HUDEP-2 (cell line): ENCODE measurements around the gene CHST3.
A peak's percentile ranks its signal among the peaks of the same experiment; 100 is the strongest.
"Not testable (repeated sequence)": the region's sequence is repeated elsewhere in the genome, so short reads cannot be mapped to it uniquely, and the experiment has no call there.

Experiments
- DNase-seq, 76 experiments: peaks; one replicate each; lab custom pipeline; 2025; ENCODE audit not compliant: unreplicated experiment in 76 of 76; lab: John Stamatoyannopoulos, UW

Gene CHST3

GRCh38 chr10:72026278-72027111 lies 62.3 kb downstream of the CHST3 start:
- peak in 2 of 76 experiments; percentile 3 to 4 for DNase-seq

- no peak for DNase-seq
Measured at GRCh38 chr10:72027498-72027897, 63.3 kb downstream of the CHST3 start.

DNA sequence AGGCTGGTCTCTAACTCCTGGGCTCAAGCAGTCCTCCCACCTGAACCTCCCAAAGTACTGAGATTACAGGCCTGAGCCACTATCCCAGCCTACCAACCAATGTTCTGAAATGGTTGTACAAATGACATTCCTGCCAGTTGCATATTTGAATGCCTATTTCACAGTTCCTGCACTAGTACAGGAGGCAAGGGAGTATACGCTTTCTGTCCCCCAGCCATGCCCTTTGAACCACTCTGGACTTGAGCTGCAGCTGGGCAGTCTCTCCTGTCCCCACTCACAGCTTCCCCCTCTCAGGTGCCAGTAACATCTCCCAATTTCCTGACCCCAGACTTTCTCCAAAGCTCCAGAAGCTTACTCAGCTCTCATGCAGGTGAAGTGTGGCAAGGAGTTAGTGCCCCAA lies 65.2 kb downstream of the CHST3 start:
- DNase-seq: no peak

- DNase-seq: no peak
Measured at GRCh38 chr10:72030762-72031543, 66.8 kb downstream of the CHST3 start.

DNA sequence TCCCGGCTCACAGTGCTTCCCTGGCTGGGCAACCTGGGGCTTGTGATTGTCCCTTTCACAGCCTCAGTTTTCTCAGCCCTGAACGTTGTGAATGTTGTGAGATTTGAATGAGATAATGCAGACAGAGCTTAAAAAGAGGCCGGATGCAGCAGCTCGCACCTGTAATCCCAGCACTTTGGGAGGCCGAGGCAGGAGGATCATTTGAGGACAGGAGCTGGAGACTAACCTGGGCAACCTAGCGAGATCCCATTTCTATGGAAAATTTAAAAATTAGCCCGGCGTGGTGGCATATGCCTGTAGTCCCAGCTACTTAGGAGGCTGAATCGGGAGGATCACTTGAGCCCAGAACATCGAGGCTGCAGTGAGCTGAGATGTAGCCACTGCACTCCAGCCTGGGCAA lies 67.5 kb downstream of the CHST3 start:
- DNase-seq: no peak

GRCh38 chr10:72032409-72033162 lies 68.4 kb downstream of the CHST3 start:
- DNase-seq: not testable (repeated sequence)

DNA sequence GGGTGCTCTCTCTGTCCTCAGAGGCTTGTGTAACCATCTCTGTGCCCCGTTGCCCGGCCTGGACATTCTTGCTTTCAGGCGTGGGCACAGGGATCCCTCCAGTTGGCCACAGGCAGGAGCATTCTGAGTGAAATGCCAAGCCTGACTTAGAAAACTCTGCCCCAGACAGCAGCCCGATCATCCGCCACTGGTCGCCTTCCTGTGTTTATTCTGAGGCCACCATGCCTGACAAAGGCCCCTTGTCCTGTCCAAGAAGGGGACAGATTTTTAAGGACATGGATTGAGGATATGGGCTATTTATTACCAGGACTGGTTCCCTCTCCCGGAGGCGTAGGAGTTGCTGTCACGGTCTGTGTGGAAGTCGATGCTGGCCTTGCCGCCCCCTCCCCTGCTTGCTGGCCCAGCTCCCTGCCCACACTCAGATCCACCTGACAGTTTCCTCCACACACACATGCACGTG lies 69.9 kb downstream of the CHST3 start:
- no peak for DNase-seq

DNA sequence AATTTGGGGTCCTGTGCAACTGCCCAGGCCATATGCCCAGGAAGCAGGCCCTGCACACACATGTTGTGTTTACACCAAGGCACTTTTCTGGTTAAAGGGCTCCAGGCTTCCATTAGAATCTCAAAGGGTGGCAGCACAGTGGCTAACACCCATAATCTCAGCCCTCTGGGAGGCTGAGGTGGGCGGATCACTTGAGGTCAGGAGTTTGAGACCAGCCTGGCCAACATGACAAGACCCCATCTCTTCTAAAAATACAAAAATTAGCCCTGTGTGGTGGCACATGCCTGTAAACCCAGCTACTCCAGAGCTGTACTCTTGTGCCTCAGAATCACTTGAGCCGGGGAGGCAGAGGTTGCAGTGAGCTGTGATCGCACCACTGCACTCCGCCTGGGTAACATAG lies 70.6 kb downstream of the CHST3 start:
- no peak for DNase-seq

DNA sequence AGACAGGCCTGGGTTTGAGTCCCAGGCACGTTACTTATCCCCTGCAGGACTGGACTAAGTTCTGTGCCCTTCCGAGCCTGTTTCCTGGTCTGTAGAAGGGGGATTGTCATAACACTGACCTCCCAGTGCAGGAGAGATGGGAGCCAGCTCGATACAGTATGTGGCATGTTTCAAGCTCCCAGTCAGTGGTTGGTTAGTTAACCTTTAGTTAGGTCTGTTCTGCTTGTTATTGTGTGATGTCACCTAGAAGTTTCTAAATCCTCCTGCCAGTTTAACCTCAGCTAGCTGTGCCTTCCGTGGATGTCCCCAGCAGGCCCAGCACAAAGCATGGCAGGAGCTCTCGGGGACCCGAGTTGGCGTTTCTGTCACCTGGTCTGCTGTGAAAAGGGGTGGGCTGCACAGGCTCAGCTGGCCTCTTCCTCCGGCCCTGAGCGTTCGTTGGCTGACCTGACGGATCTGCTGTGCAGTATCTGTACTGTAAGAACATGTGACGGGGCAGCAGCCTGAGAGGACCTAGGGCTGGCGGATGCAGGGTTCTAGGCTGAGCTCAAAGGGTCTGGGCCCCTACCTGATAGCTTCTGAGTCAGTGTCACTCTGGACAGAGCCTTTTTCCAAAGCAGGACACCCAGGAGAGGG lies 71.2 kb downstream of the CHST3 start:
- no peak for DNase-seq

GRCh38 chr10:72037266-72037665 lies 73.1 kb downstream of the CHST3 start:
- no peak for DNase-seq

GRCh38 chr10:72037811-72038210 lies 73.6 kb downstream of the CHST3 start:
- no peak for DNase-seq

- DNase-seq: no peak
Measured at GRCh38 chr10:72038458-72039001, 74.3 kb downstream of the CHST3 start.

DNA sequence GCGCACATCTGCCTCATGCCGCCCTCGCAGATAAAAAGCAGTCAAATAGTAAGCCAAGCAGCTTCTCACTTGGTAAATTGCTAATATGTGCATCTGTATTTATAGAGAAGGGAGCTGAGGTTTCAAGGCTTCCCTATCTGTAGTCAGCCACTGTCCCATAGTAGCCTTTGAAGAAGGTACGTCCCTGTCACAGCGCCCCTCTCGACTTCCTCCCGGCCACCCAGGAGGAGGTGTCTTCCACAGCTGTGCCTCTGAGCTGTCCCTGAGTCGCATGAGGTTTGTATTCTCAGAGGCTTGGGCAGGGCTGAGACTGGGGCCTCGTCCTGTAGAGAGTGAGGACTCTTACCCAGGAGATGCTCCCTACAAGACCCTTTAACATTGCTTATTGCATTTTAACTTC lies 75.2 kb downstream of the CHST3 start:
- DNase-seq: no peak

GRCh38 chr10:72041491-72041890 lies 77.3 kb downstream of the CHST3 start:
- DNase-seq: no peak

GRCh38 chr10:72043016-72043834 lies 79.0 kb downstream of the CHST3 start:
- no peak for DNase-seq

DNA sequence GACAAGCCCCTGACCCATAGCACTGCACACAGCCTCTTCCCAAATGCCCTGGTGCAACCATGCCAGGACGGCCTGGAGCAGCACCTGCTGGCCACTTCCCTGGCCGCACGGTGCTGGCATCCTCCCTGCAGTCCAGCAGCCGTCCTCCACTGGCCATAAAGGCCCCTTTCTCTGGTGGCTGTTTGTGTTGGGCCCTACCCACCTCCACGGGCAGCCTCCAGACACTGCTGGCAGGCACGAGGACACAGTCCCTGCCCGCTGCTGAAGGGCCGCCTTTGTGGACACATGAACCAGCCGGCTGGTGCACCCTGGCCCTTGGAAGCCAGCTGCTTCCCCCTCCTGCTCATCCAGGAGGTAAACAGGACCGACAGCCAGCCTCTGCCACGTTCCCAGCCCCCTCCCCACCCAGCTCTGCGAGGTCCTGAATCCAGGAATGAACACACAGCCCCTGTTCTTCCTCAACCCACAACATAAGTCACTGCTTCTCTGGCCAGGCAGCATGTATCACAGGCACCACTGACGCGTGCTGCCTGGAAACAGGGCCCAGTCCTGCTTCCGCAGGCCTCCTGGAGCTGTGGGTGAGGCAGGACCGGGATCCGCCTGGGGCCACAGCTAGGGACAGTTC lies 80.3 kb downstream of the CHST3 start:
- no peak for DNase-seq

GRCh38 chr10:72045586-72045985 lies 81.4 kb downstream of the CHST3 start:
- DNase-seq: no peak

DNA sequence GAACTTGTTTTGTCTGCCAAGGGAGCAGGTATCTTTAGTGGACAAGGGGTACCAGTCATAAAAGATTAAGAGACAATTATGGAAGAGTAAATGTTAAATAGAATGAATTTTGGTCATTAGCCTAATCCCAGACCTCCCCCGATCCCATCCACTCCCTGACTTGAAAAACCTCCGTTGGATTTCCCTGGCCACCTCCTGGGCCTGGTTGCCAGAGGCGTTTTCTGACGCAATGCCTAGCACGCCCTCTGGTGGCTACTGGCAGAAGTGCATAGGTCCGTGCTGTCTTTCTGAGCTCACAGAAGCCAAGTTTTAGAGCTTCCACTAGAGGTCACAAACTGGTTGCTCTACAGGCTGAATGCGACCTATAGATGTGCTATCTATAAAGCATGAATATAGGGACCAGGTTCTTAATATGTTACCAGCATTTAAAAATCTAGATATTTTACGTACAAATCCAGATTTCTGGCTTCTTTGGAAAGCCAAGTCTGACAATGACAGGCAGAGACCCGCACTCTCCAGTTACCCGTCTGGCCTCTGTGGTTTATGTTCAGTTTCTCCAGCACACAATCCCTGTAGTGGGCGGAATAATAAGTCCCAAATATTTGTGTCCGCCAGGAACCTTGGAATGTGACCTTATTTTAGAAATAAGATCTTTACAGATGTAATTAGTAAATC lies 84.4 kb downstream of the CHST3 start:
- DNase-seq: peak in 73 of 76 experiments; percentile 18 to 92 (median 79)

DNA sequence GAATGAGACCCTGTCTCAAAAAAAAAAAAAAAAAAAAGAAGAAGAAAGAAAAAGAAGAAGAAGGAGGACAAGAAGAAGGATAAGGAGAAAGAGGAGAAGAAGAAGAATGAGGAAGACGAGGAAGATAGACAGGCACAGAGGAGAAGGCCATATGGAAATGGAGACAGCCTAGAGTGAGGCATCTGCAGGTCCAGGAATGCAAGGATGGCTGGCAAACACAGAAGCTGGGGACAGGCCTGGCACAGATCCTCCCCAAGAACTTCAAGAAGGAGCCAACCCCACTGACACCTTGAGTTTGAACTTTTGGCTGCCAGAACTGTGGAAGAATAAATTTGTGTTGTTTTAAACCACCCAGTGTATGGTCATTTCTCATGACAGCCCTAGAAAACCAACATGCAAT lies 85.3 kb downstream of the CHST3 start:
- no peak for DNase-seq
